GM21825 (cell line): ENCODE results near the gene HELZ2.

Source experiments
- ATAC-seq: cut with Tn5 transposase; IDR thresholded peaks from one replicate; pipeline ENCODE4 v1.9.1; 2021; ENCODE audit warnings: mild to moderate bottlenecking, moderate library complexity; ENCODE audit not compliant: unreplicated experiment

HELZ2 gene

GRCh38 chr20:63553933-63554290 lies 20.1 kb downstream of the HELZ2 start, which contains the start of gene FNDC11:
TSS of gene FNDC11 (plus strand) at chr20:63554159. CDS start at chr20:63555664, 1,505 bp downstream.
- peak; percentile 20 for ATAC-seq

GRCh38 chr20:63553251-63553932 lies 20.6 kb downstream of the HELZ2 start:
- ATAC-seq: peak; percentile 41

- peak; percentile 22 for ATAC-seq
Measured at GRCh38 chr20:63552481-63553249, 21.4 kb downstream of the HELZ2 start.

GRCh38 chr20:63551068-63551467 lies 23.0 kb downstream of the HELZ2 start:
- no peak for ATAC-seq

GRCh38 chr20:63549679-63550282 lies 24.3 kb downstream of the HELZ2 start:
- ATAC-seq: no peak

- ATAC-seq: no peak
Measured at GRCh38 chr20:63549019-63549418, 25.0 kb downstream of the HELZ2 start.

- ATAC-seq: no peak
Measured at GRCh38 chr20:63548542-63548941, 25.5 kb downstream of the HELZ2 start.

GRCh38 chr20:63547725-63548480 lies 26.1 kb downstream of the HELZ2 start, which contains the start of gene SRMS:
TSS of gene SRMS (minus strand) at chr20:63547749. CDS start at chr20:63547463, 286 bp downstream.
- ATAC-seq: no peak

GRCh38 chr20:63546956-63547724 lies 26.9 kb downstream of the HELZ2 start:
- no peak for ATAC-seq

GRCh38 chr20:63546256-63546955 lies 27.6 kb downstream of the HELZ2 start:
- no peak for ATAC-seq

- no peak for ATAC-seq
Measured at GRCh38 chr20:63545814-63546213, 28.2 kb downstream of the HELZ2 start.

GRCh38 chr20:63544958-63545516 lies 29.0 kb downstream of the HELZ2 start:
- ATAC-seq: no peak

GRCh38 chr20:63544241-63544957 lies 29.6 kb downstream of the HELZ2 start:
- no peak for ATAC-seq

GRCh38 chr20:63543733-63544132 lies 30.3 kb downstream of the HELZ2 start:
- no peak for ATAC-seq

- ATAC-seq: no peak
Measured at GRCh38 chr20:63543131-63543530, 30.9 kb downstream of the HELZ2 start.

GRCh38 chr20:63542696-63543095 lies 31.3 kb downstream of the HELZ2 start:
- no peak for ATAC-seq

- no peak for ATAC-seq
Measured at GRCh38 chr20:63542031-63542559, 31.9 kb downstream of the HELZ2 start.

GRCh38 chr20:63541371-63541770 lies 32.7 kb downstream of the HELZ2 start:
- no peak for ATAC-seq
